Iris pigment epithelial cell (primary cell): ENCODE measurements around the gene UBE2L6.
A peak's percentile ranks its signal among the peaks of the same experiment; 100 is the strongest.

Experiments used
- DNase-seq: peaks from one replicate; pipeline ENCODE4 v3.0.0-alpha.2; 2011; ENCODE audit warnings: low read depth

Gene UBE2L6

GRCh38 chr11:57530215-57530595, 37.3 kb downstream of the UBE2L6 start:
- no peak for DNase-seq

DNA sequence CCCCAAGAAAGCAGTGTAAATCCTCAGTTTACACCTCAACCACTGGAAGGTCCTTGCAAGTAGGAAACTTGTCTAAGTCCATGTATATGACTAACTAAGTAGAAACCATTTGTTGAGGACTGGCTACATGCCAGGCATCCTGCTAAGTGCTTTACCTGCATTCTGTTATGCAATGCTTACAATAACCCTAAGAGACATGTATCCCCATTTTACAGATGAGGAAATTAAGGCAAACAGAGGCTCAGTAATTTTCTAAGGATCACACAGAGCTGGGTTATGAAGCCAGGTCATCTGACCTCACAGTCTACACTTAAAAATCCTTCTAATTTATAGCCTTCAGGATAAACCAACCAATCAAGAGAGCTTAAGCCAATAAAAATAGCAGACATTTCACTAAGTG, 38.5 kb downstream of the UBE2L6 start:
- DNase-seq = no peak

DNA sequence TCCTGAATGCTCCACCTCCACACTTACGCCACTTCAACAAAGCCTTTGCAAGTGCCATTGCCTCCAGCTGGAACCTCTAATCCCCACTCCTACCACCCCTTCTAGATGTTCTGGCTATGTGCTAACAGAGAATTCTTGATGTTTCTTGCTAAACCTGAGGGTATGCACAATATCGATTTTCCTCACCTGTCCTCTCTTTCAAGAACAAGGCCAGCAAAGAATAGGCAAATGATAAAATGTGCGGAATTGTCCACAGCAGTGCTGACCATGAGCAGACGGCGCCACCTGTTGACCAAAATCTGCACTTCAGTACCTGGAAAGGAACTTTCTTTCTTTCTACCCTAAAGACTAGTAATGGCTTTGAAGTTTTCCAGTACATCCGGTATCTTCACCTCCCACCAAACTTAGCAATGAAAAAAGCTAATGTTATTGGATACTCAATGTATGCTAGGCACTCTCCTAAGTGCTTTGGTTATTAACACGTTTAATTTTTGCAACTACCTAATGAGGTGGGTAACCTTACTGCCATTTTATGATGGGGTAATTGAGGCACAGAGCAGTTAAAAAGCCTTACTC, 40.3 kb downstream of the UBE2L6 start:
- peak; percentile 52 for DNase-seq

DNA sequence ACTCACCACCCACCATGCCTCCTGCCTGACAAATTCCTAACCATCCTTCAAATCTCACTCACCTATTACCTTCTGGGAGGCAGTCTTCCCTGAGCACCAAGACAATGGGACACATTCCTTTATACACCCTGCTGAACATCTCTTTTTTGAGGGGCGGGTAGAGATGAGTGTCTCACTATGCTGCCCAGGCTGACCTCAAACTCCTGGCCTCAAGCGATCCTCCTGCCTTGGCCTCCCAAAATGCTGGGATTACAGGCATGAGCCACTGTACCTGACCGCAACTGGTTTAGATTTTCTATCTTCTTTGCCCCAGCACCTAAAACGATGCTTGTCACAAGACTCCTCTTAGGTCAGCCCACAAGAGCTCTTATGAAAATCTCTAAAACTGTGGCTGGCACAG, 44.1 kb downstream of the UBE2L6 start:
- no peak for DNase-seq

- no peak for DNase-seq
These were observed 46.4 kb downstream of the UBE2L6 start for GRCh38 chr11:57521116-57521515.

GRCh38 chr11:57516061-57516443, 51.4 kb downstream of the UBE2L6 start:
- DNase-seq = no peak

- peak; percentile 68 for DNase-seq
These were observed 52.0 kb downstream of the UBE2L6 start, which contains the start of gene SLC43A1 for GRCh38 chr11:57515332-57516060. Gene SLC43A1, minus strand, starts transcription at chr11:57515702. Its CDS starts 1,591 bp downstream, at chr11:57514111.

GRCh38 chr11:57514538-57515331, 52.7 kb downstream of the UBE2L6 start:
- DNase-seq = peak; percentile 36

DNA sequence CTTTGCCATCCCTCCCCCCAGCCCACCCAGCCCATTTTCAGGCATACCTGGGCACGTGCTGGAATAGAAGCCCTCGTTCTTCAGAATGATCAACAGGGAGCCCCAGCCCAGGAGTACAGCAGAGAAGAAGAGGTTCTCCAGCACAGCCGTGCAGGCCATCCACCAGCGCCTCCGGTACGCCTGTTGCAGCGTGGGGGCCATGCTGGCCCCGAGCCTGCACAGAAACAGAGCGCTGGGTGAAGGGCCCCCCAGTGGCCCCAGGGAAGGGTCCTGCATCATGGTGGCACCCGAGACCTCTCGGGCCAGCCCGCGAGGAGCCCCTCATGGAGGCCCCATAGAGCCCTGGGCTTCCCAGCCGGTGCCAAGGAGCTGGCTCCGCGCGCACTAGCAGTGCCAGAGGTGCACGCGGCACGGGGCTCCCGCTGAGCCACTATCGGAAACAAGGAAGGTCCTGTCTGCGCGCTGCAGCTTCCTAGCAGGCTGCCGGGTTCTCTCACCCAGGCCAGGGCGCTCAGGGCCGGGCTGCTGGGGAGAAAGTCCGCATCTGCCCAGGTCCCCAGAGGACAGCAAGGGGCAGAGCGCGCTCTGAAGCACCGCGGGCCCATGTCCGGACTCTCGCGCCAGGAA, 53.4 kb downstream of the UBE2L6 start:
- peak; percentile 38 for DNase-seq

- DNase-seq = no peak
These were observed 54.0 kb downstream of the UBE2L6 start for GRCh38 chr11:57513452-57513795.

GRCh38 chr11:57512646-57513451, 54.6 kb downstream of the UBE2L6 start:
- no peak for DNase-seq

- no peak for DNase-seq
These were observed 55.6 kb downstream of the UBE2L6 start for GRCh38 chr11:57511741-57512430.

- DNase-seq = no peak
These were observed 58.9 kb downstream of the UBE2L6 start for GRCh38 chr11:57508341-57509170.

GRCh38 chr11:57506522-57506921, 61.0 kb downstream of the UBE2L6 start:
- no peak for DNase-seq

DNA sequence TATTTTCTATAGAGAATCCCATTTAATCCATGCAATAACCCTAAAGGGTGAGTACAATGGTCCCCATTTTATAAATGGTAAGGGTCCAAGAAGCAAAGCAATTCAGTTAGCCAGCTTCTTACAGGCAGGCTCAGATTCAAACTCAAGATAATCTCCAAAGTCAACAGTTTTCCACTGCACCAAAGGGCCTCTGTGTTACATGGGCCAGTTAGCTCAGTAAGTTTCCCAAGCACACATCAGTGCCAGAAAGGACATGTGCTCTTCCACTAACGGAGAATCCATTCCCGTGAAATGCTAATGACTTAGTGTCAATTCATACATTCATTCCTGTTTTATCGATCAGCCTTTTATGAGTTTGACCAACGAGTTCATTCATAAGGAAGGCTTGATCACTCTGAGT, 63.0 kb downstream of the UBE2L6 start:
- no peak for DNase-seq

DNA sequence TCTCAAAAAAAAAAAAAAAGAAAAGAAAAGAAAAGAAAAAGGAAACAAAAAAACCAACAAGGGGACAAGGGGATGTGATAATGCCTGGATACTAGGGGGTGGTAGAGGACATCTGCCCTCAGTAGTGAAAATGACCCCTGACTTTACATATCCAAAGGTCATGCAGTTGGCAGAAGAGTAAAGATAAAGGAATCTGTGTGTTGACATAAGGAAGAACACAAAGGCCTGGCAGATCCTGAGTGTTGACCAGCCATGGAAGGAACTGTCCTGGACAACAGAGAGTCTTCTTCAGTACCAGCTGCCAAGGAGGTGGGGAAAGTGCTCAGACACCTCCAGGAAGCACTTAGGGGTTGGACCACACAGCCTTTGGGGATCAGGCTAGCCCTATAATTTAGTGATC, 64.6 kb downstream of the UBE2L6 start:
- no peak for DNase-seq

GRCh38 chr11:57502376-57502775, 65.1 kb downstream of the UBE2L6 start:
- no peak for DNase-seq

GRCh38 chr11:57501953-57502352, 65.5 kb downstream of the UBE2L6 start:
- DNase-seq = peak; percentile 15
